HG02885 (cell line): ENCODE data around the gene EGR4.

Experiments used
- ATAC-seq: cut with Tn5 transposase; IDR thresholded peaks from one replicate; pipeline ENCODE4 v1.9.1; 2021; ENCODE audit warnings: mild to moderate bottlenecking; ENCODE audit not compliant: unreplicated experiment, poor library complexity

The EGR4 gene

GRCh38 chr2:73293534-73294171 lies at the start of gene EGR4:
Gene EGR4, minus strand, starts transcription at chr2:73293548. Its CDS starts 231 bp downstream, at chr2:73293317.
- ATAC-seq: peak; percentile 93

GRCh38 chr2:73341039-73341438 lies 47.7 kb upstream of the EGR4 start:
- no peak for ATAC-seq

- ATAC-seq: no peak
Observed at GRCh38 chr2:73339201-73339600, 45.9 kb upstream of the EGR4 start.

GRCh38 chr2:73337828-73338227 lies 44.5 kb upstream of the EGR4 start:
- ATAC-seq: no peak

- ATAC-seq: no peak
Observed at GRCh38 chr2:73334620-73335019, 41.3 kb upstream of the EGR4 start.

DNA sequence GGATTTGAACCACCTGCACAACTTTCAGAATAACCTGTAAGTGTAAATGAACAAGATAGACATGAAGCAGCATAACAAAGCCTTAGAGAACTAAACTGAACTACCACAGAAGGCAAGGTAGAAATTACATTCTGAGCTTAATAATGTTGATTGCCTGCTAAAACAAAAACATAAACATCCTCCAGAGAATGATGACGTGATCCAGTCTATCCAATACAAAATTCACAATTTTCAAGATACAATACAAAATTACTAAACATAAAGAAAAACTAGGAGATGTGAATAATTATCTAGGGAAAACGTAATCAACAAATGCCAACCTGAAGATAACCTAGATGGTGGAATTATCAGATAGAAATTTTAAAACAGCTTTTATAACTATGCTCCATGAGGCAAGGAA lies 40.7 kb upstream of the EGR4 start:
- no peak for ATAC-seq

GRCh38 chr2:73333564-73333963 lies 40.2 kb upstream of the EGR4 start:
- ATAC-seq: no peak

- no peak for ATAC-seq
Observed at GRCh38 chr2:73324126-73324725, 30.9 kb upstream of the EGR4 start.

DNA sequence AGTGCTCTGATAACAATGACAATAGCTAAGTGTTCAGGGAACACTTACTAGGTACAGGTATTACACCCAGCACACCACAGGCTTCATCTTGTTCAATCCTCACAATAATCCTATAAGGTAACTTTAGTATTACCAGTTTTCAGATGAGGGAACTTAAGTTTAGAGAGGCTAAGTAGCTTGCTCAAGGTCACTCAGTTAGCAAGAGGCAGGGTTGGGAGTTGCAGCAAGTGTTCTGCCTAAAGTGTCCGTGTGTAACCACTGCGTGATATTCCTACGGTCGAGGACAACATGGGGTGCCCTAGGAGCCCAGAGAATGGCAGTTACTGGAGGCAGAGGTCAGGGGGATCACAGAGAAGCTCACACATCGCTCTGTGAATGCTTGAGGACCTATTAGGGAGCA lies 30.2 kb upstream of the EGR4 start:
- no peak for ATAC-seq

GRCh38 chr2:73314441-73314840 lies 21.1 kb upstream of the EGR4 start:
- no peak for ATAC-seq

DNA sequence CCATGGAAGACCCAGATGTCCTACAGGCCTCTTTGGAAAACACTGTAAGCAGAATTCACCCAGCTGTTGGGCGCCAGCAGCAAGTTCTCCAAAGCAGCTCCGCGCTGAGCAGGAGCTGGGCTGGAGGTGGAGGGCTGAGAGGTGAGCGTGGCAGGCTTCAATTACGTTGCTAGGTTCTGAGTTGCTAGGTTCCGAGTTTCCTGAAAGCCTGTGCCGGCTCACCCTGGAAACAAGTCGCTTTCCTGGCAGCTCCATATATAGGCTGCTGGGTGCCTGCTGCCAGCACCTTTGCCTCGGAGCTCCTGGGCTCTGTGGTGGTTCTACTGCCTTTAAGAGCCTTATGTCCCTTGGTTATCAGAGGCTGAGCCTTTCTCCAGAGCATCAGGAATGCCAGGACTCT lies 14.4 kb upstream of the EGR4 start:
- no peak for ATAC-seq

GRCh38 chr2:73301636-73302035 lies 8.3 kb upstream of the EGR4 start:
- no peak for ATAC-seq

DNA sequence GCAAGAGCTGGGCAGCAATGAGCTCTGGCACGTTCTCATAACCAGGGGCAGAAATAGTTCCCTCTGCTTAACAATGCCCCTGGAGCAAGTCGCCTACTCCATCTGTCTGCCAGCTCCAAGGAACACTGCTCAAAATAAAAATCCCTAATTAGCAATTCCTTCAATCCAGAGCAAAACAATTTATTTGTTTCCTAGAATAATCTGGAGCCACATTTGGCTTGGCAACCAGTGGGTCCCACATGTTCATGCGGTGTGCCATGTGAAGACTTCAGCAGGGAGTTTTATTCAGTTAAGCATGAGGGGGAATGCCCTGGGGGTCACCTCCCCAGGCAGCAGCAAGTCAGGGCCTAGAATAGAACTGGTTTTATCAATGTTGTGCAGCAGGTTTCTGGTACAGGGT lies 7.6 kb upstream of the EGR4 start:
- no peak for ATAC-seq

- ATAC-seq: no peak
Observed at GRCh38 chr2:73297586-73297985, 4.2 kb upstream of the EGR4 start.

DNA sequence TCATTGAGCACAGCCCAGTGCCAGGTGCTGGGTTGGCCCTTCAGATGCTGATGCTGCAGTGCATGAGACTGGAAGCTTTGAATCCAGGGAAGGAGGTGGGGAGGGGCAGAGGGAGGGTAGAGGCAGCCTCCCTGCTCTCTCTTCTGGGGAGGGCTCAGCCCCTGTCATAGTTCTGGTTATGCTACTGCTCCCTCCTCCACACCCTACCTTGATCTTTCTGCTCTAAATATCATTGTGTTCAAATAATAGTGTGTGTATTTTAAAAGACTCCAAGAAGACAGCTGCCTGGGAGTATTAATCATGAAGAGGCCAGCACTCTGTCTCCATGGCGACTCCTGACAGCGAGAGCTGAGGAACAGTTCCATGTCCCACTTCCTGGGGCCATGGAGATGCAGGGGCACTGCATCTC lies 3.8 kb upstream of the EGR4 start:
- ATAC-seq: no peak

GRCh38 chr2:73295751-73296400 lies 2.5 kb upstream of the EGR4 start:
- ATAC-seq: no peak

DNA sequence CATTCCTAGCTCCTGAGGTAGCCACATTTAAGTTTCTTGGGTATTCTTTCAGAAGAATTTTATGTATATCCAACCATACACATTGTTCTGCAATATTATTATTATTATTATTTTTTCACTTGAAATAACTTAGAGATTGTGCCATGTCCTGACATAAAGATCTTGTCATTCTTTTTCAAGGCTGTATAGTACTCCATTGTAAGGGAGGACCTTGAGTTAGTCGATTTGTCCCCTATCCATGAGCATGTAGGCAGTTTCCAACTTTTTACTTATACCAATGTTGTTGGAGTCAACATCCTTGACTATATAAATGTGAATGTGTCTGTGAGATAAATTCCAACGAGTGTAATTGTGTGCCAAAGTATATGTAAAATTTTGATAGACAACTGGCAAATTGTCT lies 891 bp upstream of the EGR4 start:
- ATAC-seq: no peak

DNA sequence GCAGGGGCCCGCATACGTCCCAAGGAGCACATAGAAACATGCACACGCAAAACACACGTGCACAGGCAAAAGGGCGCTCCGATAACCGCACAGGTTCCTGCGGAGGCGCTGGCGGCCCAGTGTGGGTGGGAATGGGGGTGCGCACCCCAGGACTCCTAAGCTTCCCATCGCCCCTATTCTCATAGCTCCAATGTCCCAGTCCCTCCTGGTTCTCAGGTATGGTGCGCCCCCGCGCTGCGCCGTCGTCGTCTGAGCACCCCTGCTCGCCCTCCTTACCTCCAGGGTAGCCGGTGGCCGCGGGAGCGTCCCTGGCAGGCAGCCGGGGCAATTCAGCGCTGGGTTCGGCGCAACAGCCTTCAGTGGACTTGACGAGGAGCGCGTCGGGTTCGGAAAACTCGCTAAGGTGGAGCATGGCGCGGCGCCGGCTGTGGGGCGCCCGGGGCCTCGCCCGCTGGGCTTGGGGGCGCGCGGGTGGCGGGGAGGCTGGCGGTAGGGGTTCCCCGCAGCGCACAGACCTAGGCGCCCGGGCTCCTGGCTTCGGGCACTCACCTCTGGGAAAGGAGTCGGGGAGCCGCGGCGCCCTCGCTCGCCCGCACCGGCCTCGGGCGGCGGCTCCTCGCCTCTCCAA lies 328 bp downstream of the EGR4 start:
- ATAC-seq: peak; percentile 9

DNA sequence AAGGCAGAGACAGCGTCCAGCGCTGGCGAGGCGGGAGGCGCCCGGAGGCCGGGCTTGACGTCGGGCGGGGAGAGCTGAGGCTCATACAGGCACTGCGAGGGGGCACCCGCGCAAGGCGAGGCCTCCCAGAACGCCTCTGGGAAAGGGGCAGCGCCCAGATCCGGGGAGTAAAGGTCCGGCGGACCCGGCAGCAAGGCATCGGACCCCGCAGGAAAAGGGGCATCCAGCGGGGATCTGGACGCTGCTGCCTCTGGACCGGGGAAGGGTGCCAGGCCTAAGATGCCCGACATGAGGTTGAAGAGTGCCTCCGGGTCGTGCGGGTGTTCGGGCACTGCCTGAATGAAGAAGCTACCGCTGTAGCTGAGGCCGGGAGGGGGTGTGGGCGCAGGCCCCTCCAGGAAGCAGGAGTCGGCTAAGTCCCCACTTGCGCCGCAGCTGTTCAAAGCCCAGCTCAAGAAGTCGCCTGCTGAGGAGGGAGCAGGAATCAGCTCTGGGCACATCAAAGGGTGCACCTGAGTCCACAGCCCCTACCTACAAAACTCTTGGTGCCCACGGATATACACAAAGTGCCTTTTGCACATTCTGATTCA lies 937 bp downstream of the EGR4 start:
- no peak for ATAC-seq

DNA sequence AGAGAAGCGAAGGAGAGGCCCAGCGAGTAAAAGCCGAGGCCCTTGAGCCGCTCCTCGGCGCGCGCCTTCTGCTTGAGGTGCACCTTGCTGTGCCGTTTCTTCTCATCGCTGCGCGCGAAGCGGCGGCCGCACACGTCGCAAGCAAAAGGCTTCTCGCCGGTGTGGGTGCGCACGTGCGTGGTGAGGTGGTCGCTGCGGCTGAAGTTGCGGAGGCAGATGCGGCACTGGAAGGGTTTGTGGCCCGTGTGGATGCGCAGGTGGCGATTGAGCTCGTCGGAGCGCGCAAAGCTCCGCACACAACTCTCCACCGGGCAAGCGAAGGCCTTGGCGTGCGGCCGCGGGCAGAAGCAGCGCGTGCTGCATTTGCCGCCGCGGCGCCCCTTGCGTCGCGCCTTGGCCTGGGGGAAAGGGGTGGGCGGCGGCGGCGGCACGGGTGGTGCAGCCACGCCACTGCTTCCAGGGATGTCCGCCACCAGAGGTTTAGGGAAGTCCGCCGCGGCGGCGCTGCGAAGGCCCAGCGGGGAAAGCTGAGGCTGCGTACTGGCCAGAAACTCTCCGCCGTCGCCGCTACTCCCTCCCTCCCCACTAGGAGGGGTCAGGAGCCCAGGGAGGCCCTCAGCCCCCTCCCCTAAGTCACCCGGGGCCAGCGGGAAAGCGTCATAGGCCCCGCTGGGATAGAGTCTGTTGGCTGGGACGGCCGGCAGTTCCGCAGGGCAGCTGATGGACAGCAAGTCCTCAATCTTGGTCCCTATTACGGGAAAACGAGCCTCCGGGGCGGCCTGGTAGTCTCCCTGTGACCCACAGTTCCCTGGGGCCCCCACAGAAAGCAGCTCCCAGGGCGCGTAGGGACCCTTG lies 1.7 kb downstream of the EGR4 start:
- no peak for ATAC-seq
